GM10266 (cell line): ENCODE data around the gene P2RX3.

Source experiments
- DNase-seq: peaks from one replicate; pipeline ENCODE4 v3.0.0; 2012; ENCODE audit errors: extremely low spot score
- CTCF ChIP-seq: IDR thresholded peaks from 2 replicates; pipeline ENCODE4 v1.5.1; 2012; ENCODE audit warnings: mild to moderate bottlenecking, low read depth; ENCODE audit not compliant: control insufficient read depth, insufficient read depth; ENCODE audit errors: missing control alignments

The P2RX3 gene

GRCh38 chr11:57316017-57316416, 22.1 kb upstream of the P2RX3 start:
- DNase-seq: no peak
- no peak for TF ChIP-seq CTCF

GRCh38 chr11:57318178-57318577, 20.0 kb upstream of the P2RX3 start:
- TF ChIP-seq CTCF: no peak
- no peak for DNase-seq

GRCh38 chr11:57320067-57320718, 18.0 kb upstream of the P2RX3 start:
- TF ChIP-seq CTCF: no peak
- no peak for DNase-seq

- TF ChIP-seq CTCF: no peak
- no peak for DNase-seq
Measured at GRCh38 chr11:57320719-57321387, 17.3 kb upstream of the P2RX3 start.

- no peak for TF ChIP-seq CTCF
- no peak for DNase-seq
Measured at GRCh38 chr11:57321388-57322255, 16.5 kb upstream of the P2RX3 start.

- no peak for TF ChIP-seq CTCF
- DNase-seq: no peak
Measured at GRCh38 chr11:57322256-57323166, 15.6 kb upstream of the P2RX3 start.
